GM19328 (cell line): Measurements from ENCODE around the gene CEP112.
"Not testable (repeated sequence)": the region's sequence is repeated elsewhere in the genome, so short reads cannot be mapped to it uniquely, and the experiment has no call there.

ENCODE experiments used
- ATAC-seq: cut with Tn5 transposase; IDR thresholded peaks from one replicate; pipeline ENCODE4 v1.9.1; 2021; ENCODE audit warnings: mild to moderate bottlenecking, moderate library complexity; ENCODE audit not compliant: unreplicated experiment

CEP112 gene

DNA sequence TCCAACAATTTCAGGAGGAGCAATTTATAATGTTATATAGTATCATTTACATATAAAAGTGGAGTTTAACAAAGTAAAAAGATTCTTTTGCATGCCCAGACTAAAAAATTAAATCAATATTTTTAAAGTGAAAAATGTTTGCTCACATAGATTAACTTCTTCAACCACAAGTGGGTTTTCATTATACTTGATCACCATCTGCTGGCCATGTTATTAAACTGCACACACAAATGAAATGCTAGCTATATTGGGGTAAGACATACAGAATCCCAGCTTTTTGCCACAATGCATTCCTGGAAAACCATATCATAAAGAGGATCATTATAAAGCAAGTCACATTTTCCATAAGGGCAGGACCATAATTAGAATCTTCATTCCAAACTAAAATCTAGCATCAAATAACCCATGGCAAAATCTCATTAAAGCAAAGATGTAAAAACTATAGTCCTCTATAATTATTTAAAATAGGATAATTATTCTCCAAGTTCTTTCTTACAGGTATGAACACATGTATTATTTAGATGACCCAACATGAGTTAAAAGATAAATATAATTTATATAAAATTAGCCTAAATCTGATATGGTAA, 26.3 kb downstream of the CEP112 start:
- ATAC-seq = no peak

DNA sequence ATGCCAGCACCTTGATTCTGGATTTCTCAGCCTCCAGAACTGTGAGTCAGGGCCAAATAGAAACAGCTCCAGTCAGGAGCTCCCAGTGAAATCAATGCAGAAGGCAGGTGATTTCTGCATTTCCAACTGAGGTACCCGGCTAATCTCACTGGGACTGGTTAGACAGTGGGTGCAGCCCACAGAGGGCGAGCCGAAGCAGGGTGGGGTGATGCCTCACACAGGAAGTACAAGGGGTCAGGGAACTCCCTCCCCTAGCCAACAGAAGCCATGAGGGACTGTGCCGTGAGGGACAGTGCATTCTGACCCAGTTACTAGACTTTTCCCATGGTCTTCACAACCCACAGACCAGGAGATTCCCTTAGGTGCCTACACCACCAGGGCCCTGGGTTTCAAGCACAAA, 36.9 kb downstream of the CEP112 start:
- ATAC-seq = not testable (repeated sequence)

DNA sequence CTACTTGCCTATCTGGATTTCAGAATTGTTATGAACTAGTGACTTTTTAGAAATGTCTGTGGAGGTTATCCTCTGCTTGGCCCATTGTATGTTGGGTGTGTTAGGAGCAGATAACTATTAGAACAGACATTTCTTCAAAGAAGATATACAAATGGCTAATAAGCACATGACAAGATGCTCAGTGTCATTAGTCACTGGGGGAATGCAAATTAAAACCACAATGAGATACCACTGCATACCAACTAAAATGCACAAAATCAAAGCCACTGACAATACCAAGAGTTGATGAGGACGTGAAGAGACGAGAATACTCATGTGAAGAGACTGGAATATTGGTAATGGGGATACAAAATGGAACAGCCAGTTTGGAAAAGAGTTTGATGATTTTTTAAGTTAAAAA, 39.2 kb downstream of the CEP112 start:
- no peak for ATAC-seq

DNA sequence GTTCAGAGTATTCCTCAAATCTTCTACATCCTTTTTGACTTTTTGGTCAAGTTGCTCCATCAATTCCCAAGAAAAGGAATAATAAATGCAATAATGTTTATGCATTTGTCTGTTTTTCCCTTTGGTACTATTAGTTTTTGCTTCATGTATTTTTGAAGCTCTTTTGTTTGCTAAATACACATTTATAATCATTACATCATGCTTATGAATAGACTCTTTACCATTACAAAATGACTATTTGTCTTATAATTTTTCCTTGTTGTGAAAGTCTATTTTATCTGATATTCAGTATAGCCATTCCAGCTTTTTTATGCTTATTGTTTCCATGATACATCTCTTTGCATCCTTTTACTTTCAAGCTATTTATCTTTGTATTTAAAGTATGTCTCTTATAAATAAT, 41.2 kb downstream of the CEP112 start:
- no peak for ATAC-seq

DNA sequence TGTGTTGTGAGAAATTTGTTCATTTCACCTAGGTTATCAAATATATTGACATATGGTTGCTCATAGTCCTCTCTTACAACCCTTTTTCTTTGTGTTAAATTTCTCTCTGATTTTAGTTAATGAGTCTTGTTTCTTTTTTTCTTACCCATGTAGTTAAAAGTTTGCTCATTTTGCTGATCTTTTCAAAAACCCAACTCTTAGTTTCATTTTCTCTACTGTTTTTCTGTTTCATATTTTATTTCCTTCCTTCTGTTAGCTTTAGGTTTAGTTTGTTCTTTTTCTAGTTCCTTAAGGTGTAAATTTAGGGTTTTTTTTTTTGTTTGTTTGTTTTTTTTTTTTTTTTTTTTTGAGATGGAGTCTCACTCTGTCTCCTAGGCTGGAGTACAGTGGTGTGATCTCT, 42.4 kb downstream of the CEP112 start:
- ATAC-seq = no peak

DNA sequence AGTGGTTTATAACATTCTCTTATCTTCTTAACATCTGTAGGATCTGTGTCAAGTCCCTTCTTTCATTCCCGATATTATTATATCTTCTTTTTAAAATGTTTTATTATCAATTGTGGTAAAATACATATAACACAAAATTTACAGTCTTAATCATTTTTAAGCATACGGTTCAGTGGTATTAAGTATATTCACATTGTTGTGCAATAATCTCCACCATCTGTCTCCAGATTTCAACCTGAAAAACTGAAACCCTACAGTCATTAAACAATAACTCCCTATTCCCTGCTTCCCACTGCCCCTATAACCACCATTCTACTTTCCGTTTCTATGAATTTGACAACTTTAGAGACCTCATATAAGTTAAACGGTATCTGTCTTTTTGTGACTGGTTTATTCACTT, 45.5 kb downstream of the CEP112 start:
- ATAC-seq = no peak

DNA sequence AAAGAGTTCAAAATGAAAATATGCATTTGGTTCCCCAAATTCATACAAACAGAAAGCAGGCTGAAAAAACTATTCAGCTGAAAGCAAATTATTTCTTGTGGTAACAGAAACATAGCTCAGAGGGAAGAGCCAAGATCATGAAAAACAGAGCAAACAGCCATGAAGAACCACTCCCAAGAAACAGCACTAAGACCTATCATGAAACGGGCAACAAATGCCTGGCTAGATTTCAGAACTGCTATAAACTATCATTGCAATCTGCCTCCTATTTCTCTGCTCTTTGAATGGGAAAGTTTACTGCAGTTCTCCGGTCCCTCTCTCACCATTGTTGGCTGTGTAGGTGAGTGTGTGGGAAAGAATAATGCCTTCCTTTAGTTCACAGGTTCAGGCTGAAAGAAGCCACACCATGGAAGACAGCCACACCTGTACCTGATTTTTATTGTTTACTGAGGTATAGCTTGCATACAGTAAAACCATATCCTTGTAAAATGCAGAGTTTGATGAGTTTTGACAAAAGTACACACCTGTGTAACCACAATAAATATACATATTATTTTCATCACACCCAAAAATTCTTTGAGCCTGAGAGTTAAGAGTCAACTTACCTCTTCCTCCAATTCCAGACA, 48.2 kb downstream of the CEP112 start:
- ATAC-seq = no peak

DNA sequence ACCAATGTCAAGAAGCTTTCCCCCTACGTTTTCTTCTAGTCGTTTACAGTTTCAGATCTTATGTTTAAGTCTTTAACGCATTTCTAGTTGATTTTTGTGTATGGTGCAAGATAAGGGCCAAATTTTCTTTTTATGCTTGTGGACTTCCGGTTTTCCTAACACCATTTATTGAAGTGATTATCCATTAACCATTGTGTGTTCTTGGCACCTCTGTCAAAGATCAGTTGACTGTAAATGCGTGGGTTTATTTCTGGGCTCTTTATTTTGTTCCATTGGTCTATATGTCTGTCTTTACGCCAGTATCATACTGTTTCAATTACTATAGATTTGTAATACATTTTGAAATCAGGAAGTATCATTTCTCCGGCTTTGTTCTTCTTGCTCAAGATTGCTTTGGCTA, 49.5 kb downstream of the CEP112 start:
- ATAC-seq = no peak

DNA sequence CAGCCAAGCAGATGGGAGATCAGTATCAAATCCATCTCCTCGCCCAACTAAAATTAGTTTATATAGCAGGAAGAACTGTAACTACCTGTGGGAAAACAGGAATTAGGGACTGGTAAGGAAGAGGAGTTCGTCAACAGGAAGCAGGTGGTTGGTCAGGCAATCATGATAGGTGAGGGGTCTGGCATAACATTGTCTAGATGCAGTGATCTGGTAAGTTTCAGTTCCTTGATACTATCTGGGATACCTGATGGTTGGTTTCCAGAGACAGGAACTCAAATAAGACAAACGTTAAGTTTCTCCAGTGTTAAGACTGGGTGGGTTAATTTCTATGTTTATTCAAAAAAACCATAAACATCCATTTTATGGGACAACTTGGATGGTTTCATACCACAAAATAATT, 53.8 kb downstream of the CEP112 start:
- no peak for ATAC-seq

DNA sequence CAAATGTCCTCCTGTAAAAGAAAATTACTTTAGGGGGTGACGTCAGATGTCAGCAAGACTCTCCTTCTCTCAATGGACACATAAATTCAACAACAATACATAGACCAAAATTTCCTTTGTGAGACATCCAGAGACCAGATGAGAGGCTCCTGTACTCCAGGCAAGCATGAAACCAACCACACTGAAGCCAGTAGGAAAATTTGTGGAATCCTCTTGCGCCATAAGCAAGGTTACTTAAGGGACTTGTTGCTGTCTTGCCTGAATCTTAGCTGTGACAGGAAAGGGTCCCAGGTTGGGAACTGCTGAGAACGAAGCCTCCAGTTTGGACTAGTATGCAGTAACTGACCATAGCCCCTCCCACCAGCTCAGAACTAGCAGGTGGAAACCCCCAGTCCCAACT, 56.0 kb downstream of the CEP112 start:
- no peak for ATAC-seq

DNA sequence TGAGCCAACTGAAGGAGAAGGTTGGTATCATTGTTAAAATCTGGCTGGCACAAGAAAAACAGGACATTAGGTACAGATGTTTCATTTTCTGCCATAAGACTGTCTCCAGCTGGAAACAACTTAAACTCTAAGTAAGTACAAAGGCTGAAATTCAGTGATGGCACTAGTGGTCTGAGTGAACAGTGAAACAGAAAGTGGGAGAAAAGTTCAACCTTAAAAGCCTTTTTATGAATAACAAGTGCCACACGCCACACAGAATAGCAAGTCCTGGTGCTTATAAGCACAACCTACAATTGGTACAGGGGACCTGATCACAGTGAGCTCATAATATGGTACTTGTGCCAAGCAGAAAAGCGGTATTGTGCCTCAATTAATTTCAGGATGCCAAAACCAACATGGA, 56.7 kb downstream of the CEP112 start:
- no peak for ATAC-seq

DNA sequence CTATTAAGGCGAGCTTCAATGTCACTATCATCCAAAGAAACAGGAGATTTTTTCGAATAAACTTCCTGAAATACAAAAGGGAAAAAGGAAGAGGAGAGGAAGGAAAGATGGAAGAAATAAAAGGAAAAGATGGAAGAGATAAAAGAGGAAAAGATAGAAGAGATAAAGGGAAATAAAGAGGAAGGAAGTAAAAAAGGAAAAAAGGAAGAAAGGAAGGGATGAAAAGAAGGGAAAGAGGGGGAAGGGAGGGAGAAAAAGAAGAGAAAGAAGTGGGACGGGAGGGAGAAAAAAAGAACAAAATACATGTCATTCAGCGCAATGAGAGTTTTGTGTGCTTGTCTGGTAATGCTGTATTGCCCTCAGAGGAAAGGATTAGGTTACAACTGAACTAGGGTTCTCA, 62.2 kb downstream of the CEP112 start:
- ATAC-seq = no peak

DNA sequence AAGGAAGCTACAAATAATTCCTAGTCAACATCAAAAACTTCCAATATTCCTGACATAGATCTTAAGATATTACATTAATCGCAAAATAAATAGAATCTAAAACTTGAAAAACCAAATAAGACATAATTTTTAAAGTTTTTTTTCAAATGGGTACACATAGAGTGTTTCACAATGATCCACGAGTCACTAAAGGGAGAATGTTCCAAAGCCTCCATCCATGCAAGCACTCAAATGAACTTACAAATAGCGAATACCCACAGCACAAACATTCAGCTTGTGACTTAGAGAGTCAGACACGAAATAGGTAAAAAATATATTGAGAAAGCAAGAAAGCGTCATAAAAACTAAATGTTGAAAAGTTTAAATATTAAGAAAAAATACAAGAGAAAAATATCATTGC, 65.7 kb downstream of the CEP112 start:
- ATAC-seq = no peak

DNA sequence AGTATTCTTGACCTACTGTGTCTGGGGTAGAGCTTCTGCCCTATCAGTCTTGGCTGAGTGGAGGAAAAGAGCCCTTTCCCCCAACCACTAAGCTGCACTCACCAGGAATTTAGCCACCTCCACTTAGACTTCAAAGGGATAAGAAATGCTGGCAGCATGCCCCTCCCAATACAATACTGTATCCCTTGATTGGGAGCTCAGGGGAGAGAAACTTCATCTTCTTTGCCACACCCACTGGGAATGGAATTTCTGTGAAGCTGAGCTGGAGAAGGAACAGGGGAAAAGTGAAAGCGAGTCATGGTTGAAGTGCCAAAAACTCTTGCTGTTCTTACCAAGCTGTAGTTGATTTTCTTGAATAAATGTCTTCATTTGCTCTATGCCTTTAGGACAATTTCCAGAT, 68.8 kb downstream of the CEP112 start:
- ATAC-seq = no peak

DNA sequence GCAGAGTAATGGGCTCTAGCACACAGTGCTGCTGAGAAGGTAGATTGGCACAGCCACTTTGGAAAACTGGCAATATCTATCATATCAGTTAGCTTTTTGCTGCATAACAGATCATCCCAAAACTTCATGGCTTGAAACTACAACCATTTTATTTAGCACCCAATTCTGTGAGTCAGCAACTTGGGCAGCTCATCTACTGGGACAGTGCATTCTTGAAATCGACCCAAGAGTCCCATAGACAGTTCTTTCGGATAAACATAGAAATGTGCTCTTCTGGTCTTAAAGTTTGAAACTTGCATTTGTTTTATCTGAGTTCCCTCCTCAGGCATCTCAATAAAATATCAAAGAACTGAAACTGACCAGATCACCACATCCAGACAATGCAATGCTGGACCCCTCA, 76.7 kb downstream of the CEP112 start:
- ATAC-seq = no peak

DNA sequence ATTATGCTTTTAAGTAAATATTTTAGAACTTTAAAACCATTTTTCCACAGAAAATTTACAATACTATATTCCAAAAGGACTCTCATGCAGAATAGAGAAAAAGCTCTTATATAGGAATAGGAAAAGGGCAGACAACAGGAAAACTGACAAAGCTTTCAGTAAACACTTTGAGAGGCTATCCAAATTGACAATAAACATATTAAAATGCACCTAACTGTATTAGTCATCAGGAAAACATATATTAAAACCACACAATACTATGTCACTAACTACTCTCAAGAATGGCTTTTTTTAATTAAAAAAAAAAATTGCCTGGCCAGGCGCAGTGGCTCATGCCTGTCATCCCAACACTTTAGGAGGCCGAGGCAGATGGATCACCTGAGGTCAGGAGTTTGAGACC, 77.3 kb downstream of the CEP112 start:
- no peak for ATAC-seq

DNA sequence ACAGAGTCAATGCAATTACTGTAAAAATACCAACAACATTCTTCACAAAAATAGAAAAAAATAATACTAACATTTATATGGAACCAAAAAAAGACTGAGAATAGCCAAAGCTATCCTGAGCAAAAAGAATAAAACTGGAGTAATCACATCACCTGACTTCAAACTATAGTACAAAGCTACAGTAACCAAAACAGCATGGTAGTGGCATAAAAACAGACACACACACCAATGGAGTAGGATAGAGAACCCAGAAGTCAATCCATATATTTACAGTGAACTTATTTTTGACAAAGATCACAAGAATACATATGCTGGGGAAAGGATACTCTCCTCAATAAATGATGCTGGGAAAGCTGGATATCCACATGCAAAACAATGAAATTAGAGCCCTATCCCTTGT, 84.2 kb downstream of the CEP112 start:
- ATAC-seq = no peak

DNA sequence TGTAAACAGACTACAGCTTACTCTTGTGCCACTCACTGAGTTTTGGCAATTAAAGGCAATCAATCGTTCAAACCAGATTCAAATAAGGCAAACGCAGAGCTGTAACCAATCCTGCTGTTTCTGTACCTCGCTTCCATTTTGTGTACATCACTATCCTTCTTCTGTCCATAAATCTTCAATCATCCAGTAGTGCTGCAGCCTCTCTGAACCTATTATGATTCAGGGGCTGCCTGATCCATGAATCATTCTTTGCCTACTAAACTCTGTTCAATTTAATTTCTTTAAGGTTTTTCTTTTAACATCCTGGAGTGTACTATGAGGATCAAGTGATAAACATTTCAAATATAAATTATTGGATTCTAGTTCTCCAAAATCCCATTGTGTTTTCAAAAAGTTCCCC, 93.9 kb downstream of the CEP112 start:
- ATAC-seq = no peak

DNA sequence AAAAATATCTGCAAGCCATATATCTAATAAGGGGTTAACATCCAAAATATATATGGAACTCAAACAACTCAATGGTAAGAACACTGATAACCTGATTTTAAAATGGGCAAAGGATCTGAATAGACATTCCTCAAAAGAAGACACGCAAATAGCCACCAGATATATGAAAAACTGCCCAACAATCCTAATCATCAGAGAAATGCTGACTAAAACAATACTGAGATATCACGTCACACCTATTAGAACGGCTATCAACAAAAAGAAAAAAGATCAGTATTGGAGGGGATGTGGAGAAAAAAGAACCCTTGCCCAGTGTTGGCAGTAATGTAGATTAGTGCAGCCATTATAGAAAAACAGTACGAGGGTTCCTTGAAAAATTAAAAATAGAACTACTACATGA, 97.2 kb downstream of the CEP112 start:
- no peak for ATAC-seq

DNA sequence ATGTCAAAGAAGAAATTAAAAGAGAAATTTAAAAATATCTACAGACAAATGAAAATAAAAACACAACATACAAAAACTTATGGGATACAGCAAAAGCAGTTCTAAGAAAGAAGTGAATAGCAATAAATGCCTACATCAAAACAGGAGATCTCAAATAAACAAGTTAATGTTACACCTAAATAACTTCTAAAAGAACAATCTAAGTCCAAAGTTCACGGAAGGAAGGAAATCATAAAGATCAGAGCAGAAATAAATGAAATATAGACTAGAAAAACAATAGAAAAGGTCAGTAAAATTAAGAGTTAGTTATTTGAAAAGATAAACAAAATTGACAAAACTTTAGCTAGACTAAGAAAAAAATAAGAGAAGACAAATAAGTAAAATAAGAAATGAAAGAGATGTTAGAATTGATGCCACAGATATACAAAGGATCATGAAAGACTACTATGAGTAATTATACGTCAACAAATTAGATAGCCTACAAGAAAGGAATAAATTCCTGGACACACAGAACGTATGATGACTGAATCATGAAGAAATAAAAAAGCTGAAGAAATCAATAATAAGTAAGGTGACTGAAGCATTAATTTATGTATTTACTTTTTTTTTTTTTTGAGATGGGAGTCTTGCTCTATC, 100.4 kb downstream of the CEP112 start:
- ATAC-seq = no peak

DNA sequence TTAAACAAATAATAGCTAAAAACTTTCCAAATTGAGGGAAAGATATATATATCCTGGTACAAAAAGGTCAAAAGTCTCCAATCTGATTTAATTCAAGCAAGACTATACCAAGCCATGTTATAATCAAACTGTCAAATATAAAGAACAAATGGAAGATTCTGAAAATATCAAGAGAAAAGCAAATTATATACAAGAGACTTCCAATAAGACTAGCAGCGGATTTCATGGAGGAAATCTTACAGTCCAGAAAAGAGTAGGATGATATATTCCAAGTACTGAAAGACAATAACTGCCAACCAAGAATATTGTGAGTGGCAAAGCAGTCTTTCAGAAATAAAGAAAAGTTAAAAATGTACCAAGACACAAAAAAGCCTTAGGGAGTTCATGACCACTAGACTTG, 102.2 kb downstream of the CEP112 start:
- no peak for ATAC-seq

DNA sequence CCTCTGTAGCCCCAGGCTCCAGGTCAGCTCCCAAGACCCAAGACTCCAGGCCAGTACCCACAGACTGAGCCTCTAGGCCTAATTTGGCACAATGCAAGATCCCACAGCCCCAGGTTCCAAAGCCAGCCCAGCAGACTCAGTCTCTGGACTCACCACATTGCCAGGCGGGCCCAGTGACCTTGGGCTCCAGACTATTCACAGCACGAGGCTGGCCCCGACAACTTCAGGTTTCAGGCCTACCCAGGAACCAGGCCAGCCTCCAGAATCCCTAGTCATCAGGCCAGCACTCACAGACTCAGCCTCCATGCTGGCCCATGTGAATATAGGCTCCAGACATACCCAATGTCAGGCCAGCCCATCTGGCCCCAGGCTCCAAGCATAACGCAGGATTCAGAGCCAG, 103.8 kb downstream of the CEP112 start:
- no peak for ATAC-seq

DNA sequence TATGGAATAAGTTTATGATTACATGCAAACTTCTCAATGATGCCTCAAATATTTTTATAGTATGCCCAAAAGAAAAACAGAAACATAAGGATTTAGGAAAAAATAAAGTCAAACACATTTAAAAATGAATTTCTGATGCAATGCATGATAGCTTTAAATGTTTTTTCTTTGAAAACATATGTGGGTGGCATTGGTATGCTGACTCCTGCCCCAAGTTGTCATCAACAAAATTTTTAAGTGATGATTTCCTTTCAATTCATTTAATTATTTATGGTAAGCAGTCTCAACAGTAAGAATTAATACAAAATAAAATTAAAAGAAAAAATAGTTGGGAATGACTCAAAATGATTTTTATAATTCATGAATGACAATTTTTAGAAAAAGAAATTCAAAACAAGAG, 104.9 kb downstream of the CEP112 start:
- no peak for ATAC-seq
